Neuron (in vitro differentiated cells): ENCODE data around the gene TRIM28.
A peak's percentile ranks its signal among the peaks of the same experiment; 100 is the strongest.

Source experiments
- H2AFZ ChIP-seq: one replicate; pipeline ENCODE4 v1.6.1; 2013; ENCODE audit warnings: low read depth, mild to moderate bottlenecking, inconsistent platforms, low read length, moderate library complexity
- H3K27me3 ChIP-seq: one replicate; pipeline ENCODE4 v1.6.1; 2013; ENCODE audit warnings: low read length; ENCODE audit not compliant: insufficient read depth
- H3K36me3 ChIP-seq: one replicate; pipeline ENCODE4 v1.6.1; 2013; ENCODE audit warnings: low read length; ENCODE audit not compliant: insufficient read depth
- H3K4me1 ChIP-seq: one replicate; pipeline ENCODE4 v1.6.1; 2013; ENCODE audit warnings: low read length; ENCODE audit not compliant: insufficient read depth
- H3K4me3 ChIP-seq: 2 replicates; pipeline ENCODE4 v1.5.1; 2013; ENCODE audit warnings: mild to moderate bottlenecking, low read length, moderate library complexity
- H3K9me3 ChIP-seq: one replicate; pipeline ENCODE4 v1.6.1; 2013; ENCODE audit warnings: low read length

The TRIM28 gene

GRCh38 chr19:58556622-58557220 is 12.9 kb downstream of the TRIM28 start:
- Histone ChIP-seq H3K36me3 (peaks cover 34% of the 10 kb centered on the region), H3K4me3 (peak overlapping the region; percentile 87), H3K27me3 (no peaks in the 10 kb centered on the region), H3K4me1 (peaks cover 42% of the 10 kb centered on the region), H2AFZ (no peak overlapping the region), H3K9me3 (no peaks in the 10 kb centered on the region)

- Histone ChIP-seq H3K9me3 (no peaks in the 10 kb centered on the region), H3K4me3 (peak overlapping the region; percentile 87), H3K4me1 (peaks cover 42% of the 10 kb centered on the region), H3K36me3 (peaks cover 34% of the 10 kb centered on the region), H2AFZ (no peak overlapping the region), H3K27me3 (no peaks in the 10 kb centered on the region)
Measured at GRCh38 chr19:58557221-58558065, 13.6 kb downstream of the TRIM28 start.

- Histone ChIP-seq H3K4me1 (peaks cover 42% of the 10 kb centered on the region), H3K9me3 (no peaks in the 10 kb centered on the region), H3K27me3 (no peaks in the 10 kb centered on the region), H2AFZ (peak within 1 kb of the TSS; percentile 30), H3K4me3 (peak within 1 kb of the TSS; percentile 87), H3K36me3 (peaks cover 28% of the 10 kb centered on the region)
Measured at GRCh38 chr19:58558066-58558622, 14.3 kb downstream of the TRIM28 start, which contains the start of gene UBE2M. Gene UBE2M, minus strand, starts transcription at chr19:58558611. Its CDS starts 230 bp downstream, at chr19:58558381.

- Histone ChIP-seq H3K4me1 (peaks cover 37% of the 10 kb centered on the region), H3K9me3 (no peaks in the 10 kb centered on the region)
Measured at GRCh38 chr19:58558623-58559274, 14.9 kb downstream of the TRIM28 start.

GRCh38 chr19:58559275-58560006 is 15.6 kb downstream of the TRIM28 start:
- Histone ChIP-seq H3K9me3 (no peaks in the 10 kb centered on the region), H3K27me3 (no peaks in the 10 kb centered on the region), H3K4me3 (peak overlapping the region; percentile 87), H3K36me3 (peaks cover 28% of the 10 kb centered on the region), H2AFZ (no peak overlapping the region), H3K4me1 (peaks cover 31% of the 10 kb centered on the region)

More at GRCh38 chr19:58558623-58559274, 14.9 kb downstream of the TRIM28 start:
- H2AFZ ChIP-seq, result peak overlapping the region; percentile 30
- H3K4me3 ChIP-seq, result peak overlapping the region; percentile 87
- H3K36me3 ChIP-seq, result peaks cover 28% of the 10 kb centered on the region
- H3K27me3 ChIP-seq, result no peaks in the 10 kb centered on the region

- Histone ChIP-seq H3K9me3 (no peaks in the 10 kb centered on the region), H3K27me3 (no peaks in the 10 kb centered on the region), H2AFZ (no peak overlapping the region), H3K36me3 (peaks cover 28% of the 10 kb centered on the region), H3K4me1 (peaks cover 28% of the 10 kb centered on the region), H3K4me3 (peak overlapping the region; percentile 87)
Measured at GRCh38 chr19:58560007-58560887, 16.4 kb downstream of the TRIM28 start.

GRCh38 chr19:58560921-58561320 is 17.1 kb downstream of the TRIM28 start:
- Histone ChIP-seq H2AFZ (no peak overlapping the region), H3K4me3 (no peak overlapping the region), H3K36me3 (peaks cover 24% of the 10 kb centered on the region), H3K9me3 (no peaks in the 10 kb centered on the region), H3K4me1 (peaks cover 24% of the 10 kb centered on the region), H3K27me3 (no peaks in the 10 kb centered on the region)

- H3K4me1 ChIP-seq, result peaks cover 19% of the 10 kb centered on the region
- H3K36me3 ChIP-seq, result peaks cover 18% of the 10 kb centered on the region
- no peaks in the 10 kb centered on the region for H3K27me3 ChIP-seq
- H3K9me3 ChIP-seq, result no peaks in the 10 kb centered on the region
- no peak overlapping the region for H2AFZ ChIP-seq
- H3K4me3 ChIP-seq, result no peak overlapping the region
Measured at GRCh38 chr19:58561373-58562121, 17.7 kb downstream of the TRIM28 start.

GRCh38 chr19:58562122-58563033 is 18.5 kb downstream of the TRIM28 start:
- no peak overlapping the region for H2AFZ ChIP-seq
- peaks cover 11% of the 10 kb centered on the region for H3K4me1 ChIP-seq
- H3K27me3 ChIP-seq, result no peaks in the 10 kb centered on the region
- no peak overlapping the region for H3K4me3 ChIP-seq
- H3K9me3 ChIP-seq, result no peaks in the 10 kb centered on the region
- peaks cover 14% of the 10 kb centered on the region for H3K36me3 ChIP-seq

GRCh38 chr19:58563034-58563573 is 19.2 kb downstream of the TRIM28 start:
- no peaks in the 10 kb centered on the region for H3K9me3 ChIP-seq
- H3K4me1 ChIP-seq, result peaks cover 10% of the 10 kb centered on the region
- peaks cover 14% of the 10 kb centered on the region for H3K36me3 ChIP-seq
- H2AFZ ChIP-seq, result no peak overlapping the region
- no peak overlapping the region for H3K4me3 ChIP-seq
- no peaks in the 10 kb centered on the region for H3K27me3 ChIP-seq
